Measurements from ENCODE around the gene TRAP1. TPM values are rescaled to one million over a fixed set of nuclear protein-coding genes. Genes with fewer than 3 reads are reported as not detected.

Gene TRAP1
- total RNA-seq, 1 experiment from 2014 or later, result 137 TPM

DNA sequence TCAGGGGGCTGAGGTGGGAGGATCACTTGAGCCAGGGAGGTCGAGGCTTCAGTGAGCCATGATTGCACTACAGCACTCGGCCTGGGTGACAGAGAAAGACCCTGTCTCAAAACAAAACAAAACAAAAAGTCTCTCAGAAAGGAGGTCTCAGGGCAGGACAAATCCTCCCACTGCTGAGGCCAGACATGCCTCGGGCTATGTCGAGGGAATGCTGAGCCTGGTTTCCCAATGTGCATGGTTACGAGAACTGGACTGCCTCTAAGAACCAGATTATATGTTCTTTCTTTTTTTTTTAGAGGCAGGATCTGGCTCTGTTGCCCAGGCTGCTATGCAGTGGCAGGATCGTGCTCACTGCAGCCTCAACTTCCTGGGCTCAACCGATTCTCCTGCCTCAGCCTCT lies 27.6 kb downstream of the TRAP1 start:
- H3K36me3 ChIP-seq (ENCODE audit: control insufficient read depth, insufficient read depth, low read length), result no peaks in the 10 kb centered on the region
- no peak for TF ChIP-seq SIN3A (IDR thresholded peaks at IDR 0.05; ENCODE audit: borderline replicate concordance, insufficient read depth, low read depth, low read length)
- no peak for TF ChIP-seq TCF7L2 (IDR thresholded peaks at IDR 0.05; ENCODE audit: low read depth, low read length)
- TF ChIP-seq CTCF (IDR thresholded peaks at IDR 0.05), result no peak
- TF ChIP-seq, protein P1, sequence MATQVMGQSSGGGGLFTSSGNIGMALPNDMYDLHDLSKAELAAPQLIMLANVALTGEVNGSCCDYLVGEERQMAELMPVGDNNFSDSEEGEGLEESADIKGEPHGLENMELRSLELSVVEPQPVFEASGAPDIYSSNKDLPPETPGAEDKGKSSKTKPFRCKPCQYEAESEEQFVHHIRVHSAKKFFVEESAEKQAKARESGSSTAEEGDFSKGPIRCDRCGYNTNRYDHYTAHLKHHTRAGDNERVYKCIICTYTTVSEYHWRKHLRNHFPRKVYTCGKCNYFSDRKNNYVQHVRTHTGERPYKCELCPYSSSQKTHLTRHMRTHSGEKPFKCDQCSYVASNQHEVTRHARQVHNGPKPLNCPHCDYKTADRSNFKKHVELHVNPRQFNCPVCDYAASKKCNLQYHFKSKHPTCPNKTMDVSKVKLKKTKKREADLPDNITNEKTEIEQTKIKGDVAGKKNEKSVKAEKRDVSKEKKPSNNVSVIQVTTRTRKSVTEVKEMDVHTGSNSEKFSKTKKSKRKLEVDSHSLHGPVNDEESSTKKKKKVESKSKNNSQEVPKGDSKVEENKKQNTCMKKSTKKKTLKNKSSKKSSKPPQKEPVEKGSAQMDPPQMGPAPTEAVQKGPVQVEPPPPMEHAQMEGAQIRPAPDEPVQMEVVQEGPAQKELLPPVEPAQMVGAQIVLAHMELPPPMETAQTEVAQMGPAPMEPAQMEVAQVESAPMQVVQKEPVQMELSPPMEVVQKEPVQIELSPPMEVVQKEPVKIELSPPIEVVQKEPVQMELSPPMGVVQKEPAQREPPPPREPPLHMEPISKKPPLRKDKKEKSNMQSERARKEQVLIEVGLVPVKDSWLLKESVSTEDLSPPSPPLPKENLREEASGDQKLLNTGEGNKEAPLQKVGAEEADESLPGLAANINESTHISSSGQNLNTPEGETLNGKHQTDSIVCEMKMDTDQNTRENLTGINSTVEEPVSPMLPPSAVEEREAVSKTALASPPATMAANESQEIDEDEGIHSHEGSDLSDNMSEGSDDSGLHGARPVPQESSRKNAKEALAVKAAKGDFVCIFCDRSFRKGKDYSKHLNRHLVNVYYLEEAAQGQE (IDR thresholded peaks at IDR 0.05; ENCODE audit: insufficient read depth in 1 of 2, low read depth in 2 of 2, low read length in 1 of 2), result no peak
- TF ChIP-seq POLR2AphosphoS5 (IDR thresholded peaks at IDR 0.05; ENCODE audit: low read depth, low read length), result no peak
- intact Hi-C loops (cut with micrococcal nuclease; ENCODE audit: unreplicated experiment) (no loop called here), in situ Hi-C loops (cut with HindIII; ENCODE audit: low pct_unique_long_range_greater_than_20kb, low sequenced_read_pairs) (no loop called here)
- no peaks in the 10 kb centered on the region for H3K27me3 ChIP-seq (ENCODE audit: control insufficient read depth, insufficient read depth, low read length)
- no peak for DNase-seq (ENCODE audit: low read depth, low spot score)
- ChIA-PET CTCF (no interaction called here), POLR2A (no interaction called here)
- H3K4me1 ChIP-seq (ENCODE audit: control insufficient read depth, insufficient read depth, low read length), result 0 out of 2 replicates have a peak, but pooled peaks cover 6% of the 10 kb centered on the region
- no peak overlapping the region for H3K4me3 ChIP-seq (ENCODE audit: low read depth in 2 of 2, low read length in 2 of 2)
- BruUV-seq (replicated peaks), result no TSS peak
- no peaks in the 10 kb centered on the region for H3K9me3 ChIP-seq (ENCODE audit: control insufficient read depth, insufficient read depth, low read depth, low read length)
- H3K27ac ChIP-seq (ENCODE audit: low read length), result no peak overlapping the region
- ATAC-seq, result no peak

DNA sequence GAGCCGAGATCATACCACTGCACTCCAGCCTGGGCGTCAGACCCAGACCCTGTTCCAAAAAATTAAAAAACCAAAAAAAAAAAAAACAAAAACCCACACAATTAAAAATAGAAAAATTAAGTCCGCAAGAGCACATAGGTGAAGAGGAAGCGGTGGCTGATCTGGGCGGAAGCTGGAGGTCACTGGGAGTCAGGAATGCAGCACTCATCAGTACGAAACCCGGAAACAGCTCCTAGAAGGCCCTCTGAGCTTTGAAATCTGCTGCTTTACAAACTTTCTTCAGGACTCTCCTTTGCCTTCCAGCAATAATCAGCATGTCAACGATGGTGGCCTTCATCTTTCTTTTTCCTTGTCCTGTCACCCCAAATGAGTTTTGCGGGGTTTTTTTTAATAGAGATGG lies 29.5 kb downstream of the TRAP1 start:
- in situ Hi-C loops (cut with HindIII; ENCODE audit: low pct_unique_long_range_greater_than_20kb, low sequenced_read_pairs), result no loop called here
- Histone ChIP-seq H3K4me3 (ENCODE audit: low read depth in 2 of 2, low read length in 2 of 2) (no peak overlapping the region), H3K9me3 (ENCODE audit: control insufficient read depth, insufficient read depth, low read depth, low read length) (no peaks in the 10 kb centered on the region), H3K36me3 (ENCODE audit: control insufficient read depth, insufficient read depth, low read length) (no peaks in the 10 kb centered on the region), H3K4me1 (ENCODE audit: control insufficient read depth, insufficient read depth, low read length) (0 out of 2 replicates have a peak, but pooled peaks cover 6% of the 10 kb centered on the region), H3K27ac (ENCODE audit: low read length) (no peak overlapping the region), H3K27me3 (ENCODE audit: control insufficient read depth, insufficient read depth, low read length) (no peaks in the 10 kb centered on the region)
- DNase-seq (ENCODE audit: low read depth, low spot score) (no peak), ATAC-seq (no peak)
- TF ChIP-seq SIN3A (IDR thresholded peaks at IDR 0.05; ENCODE audit: borderline replicate concordance, insufficient read depth, low read depth, low read length) (no peak), TCF7L2 (IDR thresholded peaks at IDR 0.05; ENCODE audit: low read depth, low read length) (no peak), POLR2AphosphoS5 (IDR thresholded peaks at IDR 0.05; ENCODE audit: low read depth, low read length) (no peak), CTCF (IDR thresholded peaks at IDR 0.05) (no peak)
- TF ChIP-seq, protein P1 (IDR thresholded peaks at IDR 0.05; ENCODE audit: insufficient read depth in 1 of 2, low read depth in 2 of 2, low read length in 1 of 2), result no peak
- ChIA-PET POLR2A (no interaction called here), CTCF (no interaction called here)
- intact Hi-C loops (cut with micrococcal nuclease; ENCODE audit: unreplicated experiment), result no loop called here
- BruUV-seq (replicated peaks), result no TSS peak

All from Panc1 (cell line).